HepG2 (cell line): Measurements from ENCODE around the gene HAPLN3. TPM values are rescaled to one million over a fixed set of nuclear protein-coding genes. Genes with fewer than 3 reads are reported as not detected.

Source experiments
- ATAC-seq: fragments of 200-7000 bp; cut with Tn5 transposase; 3 replicates; pipeline ENCODE4 v1.9.1; 2020; ENCODE audit warnings: mild to moderate bottlenecking, moderate library complexity
- BruUV-seq: library from RNA; stranded (reverse); fragments of 400-500 nt; replicated peaks from 2 replicates; lab custom pipeline; 2021; lab: Mats Ljungman, UMichigan
- CTCF ChIA-PET: fragments of 300-600 bp; formaldehyde crosslinking; extraction: SDS; loops from one replicate; lab custom pipeline; 2021; ENCODE audit warnings: low total read pairs, inconsistent platforms, low intra/inter-chr PET ratio; lab: Yijun Ruan, JAX
- POLR2A ChIA-PET: fragments of 350-600 bp; sonication (Branson Sonifier 250); formaldehyde crosslinking; loops from one replicate; lab custom pipeline; 2020; ENCODE audit warnings: antibody characterized with exemption, inconsistent platforms; lab: Yijun Ruan, JAX
- DNase-seq: peaks from one replicate; pipeline ENCODE4 v3.0.0-alpha.2; 2015; ENCODE audit warnings: low spot score
- FAIRE-seq: peaks from 3 replicates; lab custom pipeline; 2011; peaks lifted over from hg19 to GRCh38; lab: Jason Lieb, UNC
- H2AFZ ChIP-seq: one replicate; pipeline ENCODE4 v1.6.1; 2011; ENCODE audit warnings: low read length, inconsistent platforms
- H3K27ac ChIP-seq: fragments of 300-600 bp; 3 replicates; pipeline ENCODE4 v1.8.0; 2011; ENCODE audit warnings: mixed run types, mild to moderate bottlenecking, mixed read lengths, low read length, inconsistent platforms; ENCODE audit not compliant: insufficient read depth; ENCODE audit errors: extremely low read length
- H3K27me3 ChIP-seq, 2 experiments: fragments of 200-600 bp in 1 of 2; 2 replicates in 1 of 2; 3 replicates in 1 of 2; pipeline versions ENCODE4 v1.6.0 to v1.8.0; 2011; ENCODE audit warnings: low read length in 2 of 2, mild to moderate bottlenecking in 2 of 2, moderate library complexity in 2 of 2, inconsistent platforms in 1 of 2; ENCODE audit not compliant: insufficient read depth in 2 of 2, control insufficient read depth in 1 of 2
- H3K36me3 ChIP-seq, 2 experiments: fragments of 200-600 bp in 1 of 2; replicated peaks in 1 of 2; 2 replicates in 1 of 2; 3 replicates in 1 of 2; pipeline versions ENCODE4 v1.5.1 to v1.8.0; 2011; ENCODE audit warnings: low read length in 2 of 2, inconsistent platforms in 1 of 2; ENCODE audit not compliant: insufficient read depth in 2 of 2, control insufficient read depth in 1 of 2
- H3K4me1 ChIP-seq: 2 replicates; pipeline ENCODE4 v1.5.1; 2012; ENCODE audit warnings: low read length, inconsistent platforms; ENCODE audit not compliant: insufficient read depth
- H3K4me2 ChIP-seq: 2 replicates; pipeline ENCODE4 v1.6.0; 2011; ENCODE audit warnings: low read depth, low read length, inconsistent platforms
- H3K4me3 ChIP-seq, 3 experiments: fragments of 200-600 bp in 1 of 3; sonication (generic), shearing (Covaris generic) in 1 of 3; replicated peaks in 1 of 3; 2 replicates each; pipeline ENCODE4 v1.5.1; 2011 to 2016; ENCODE audit warnings: low read length in 3 of 3, inconsistent platforms in 2 of 3, low read depth in 2 of 3, mild to moderate bottlenecking in 2 of 3, control low read depth in 1 of 3, mixed read lengths in 1 of 3; ENCODE audit not compliant: insufficient read depth in 1 of 3
- H3K79me2 ChIP-seq: one replicate; pipeline ENCODE4 v1.6.1; 2011; ENCODE audit warnings: low read length, inconsistent platforms; ENCODE audit not compliant: insufficient read depth
- H3K9ac ChIP-seq: 2 replicates; pipeline ENCODE4 v1.6.0; 2011; ENCODE audit warnings: mild to moderate bottlenecking, low read depth, low read length, inconsistent platforms; ENCODE audit not compliant: insufficient read depth
- H3K9me3 ChIP-seq: 2 replicates; pipeline ENCODE4 v1.5.1; 2012; ENCODE audit warnings: mild to moderate bottlenecking, low read length
- H4K20me1 ChIP-seq: 2 replicates; pipeline ENCODE4 v1.6.0; 2011; ENCODE audit warnings: inconsistent platforms, mild to moderate bottlenecking, low read length, moderate library complexity; ENCODE audit not compliant: insufficient read depth
- HNRNPK ChIP-seq: fragments of 200-400 bp; formaldehyde crosslinking; IDR thresholded peaks from 2 replicates; pipeline ENCODE4 v1.6.1; 2018; ENCODE audit warnings: low read length, low read depth, moderate library complexity, mild to moderate bottlenecking; ENCODE audit not compliant: poor library complexity, severe bottlenecking
- POGZ ChIP-seq: sonication (generic); formaldehyde crosslinking; IDR thresholded peaks from 2 replicates; pipeline ENCODE4 v1.4.0; 2020; ENCODE audit warnings: mild to moderate bottlenecking, missing genetic modification reagents
- RXRA ChIP-seq: sonication (generic); formaldehyde crosslinking; IDR thresholded peaks from 2 replicates; pipeline ENCODE4 v1.5.1; 2020; ENCODE audit warnings: missing genetic modification reagents
- SP1 ChIP-seq, 2 experiments: fragments of 450-650 bp in 1 of 2; sonication (generic) in 1 of 2; formaldehyde crosslinking in 1 of 2; IDR thresholded peaks; 2 replicates each; pipeline versions ENCODE4 v1.4.0 to v1.6.1; 2016 to 2020; ENCODE audit warnings: missing genetic modification reagents in 1 of 2
- SP5 ChIP-seq: IDR thresholded peaks from 2 replicates; pipeline ENCODE4 v1.6.1; 2016; ENCODE audit warnings: low read depth, borderline replicate concordance
- ZNF224 ChIP-seq: sonication (generic); formaldehyde crosslinking; IDR thresholded peaks from 2 replicates; pipeline ENCODE4 v1.5.0; 2020; ENCODE audit warnings: mild to moderate bottlenecking, missing genetic modification reagents
- ZNF547 ChIP-seq: sonication (generic); formaldehyde crosslinking; IDR thresholded peaks from 2 replicates; pipeline ENCODE4 v1.5.1; 2020; ENCODE audit warnings: mild to moderate bottlenecking, missing genetic modification reagents
- WGBS: methylation state at CpG from one replicate; pipeline ENCODE4 v1.1.6; 2017; ENCODE audit warnings: low lambda C conversion rate; 5-methylcytosine and 5-hydroxymethylcytosine counted together
- in situ Hi-C: cut with HindIII; loops from 2 replicates; pipeline ENCODE4 v1.10.0; 2017; ENCODE audit warnings: low pct_unique_long_range_greater_than_20kb; ENCODE audit not compliant: extremely low pct_ligation_motif_present
- intact Hi-C: fragments of 100-400 bp; cut with micrococcal nuclease; formaldehyde crosslinking; loops from one replicate; pipeline ENCODE4 v1.10.0; 2022; ENCODE audit not compliant: unreplicated experiment
- polyA plus RNA-seq, 8 experiments: library from polyadenylated mRNA; depleted of rRNA in 3 of 8; stranded (reverse) in 7 of 8; unstranded in 1 of 8; fragments of >200 nt; fragmentation: Illumina TruSeq in 4 of 8; extraction: Trizol in 4 of 8; gene quantifications; 2 replicates each; pipeline versions ENCODE4 v1.2.1 to v1.2.3, GENCODE V29; 2011 to 2016; ENCODE audit warnings: low read depth in 4 of 8, missing spikeins in 1 of 8, mixed read lengths in 1 of 8; ENCODE audit not compliant: insufficient read depth in 1 of 8
- total RNA-seq, 5 experiments: library from RNA; depleted of rRNA; stranded (reverse); fragments of >200 nt; fragmentation: Illumina TruSeq; extraction: Trizol; gene quantifications; 2 replicates each; pipeline ENCODE4 v1.2.3, GENCODE V29; 2016; ENCODE audit warnings: low read depth in 1 of 5

The HAPLN3 gene
- total and polyA plus RNA-seq, 2 of the 13 experiments (the other 11 are each of a cell fraction or from before 2014, with no cell fraction given), result 0.09 TPM; not detected in 1

GRCh38 chr15:88832820-88833730 is 62.3 kb downstream of the HAPLN3 start:
- POLR2A ChIA-PET, result no interaction called here
- Histone ChIP-seq H3K9me3 (no peaks in the 10 kb centered on the region), H3K79me2 (no peaks in the 10 kb centered on the region), H3K36me3 (no peaks in the 10 kb centered on the region), H2AFZ (no peak overlapping the region)
- in situ Hi-C loops, result loop anchor here (10.0 kb wide), 1 partner anchor 358 kb away; no protein-coding TSS in a partner anchor
- ATAC-seq, result no peak
- no peak for TF ChIP-seq POGZ
- TF ChIP-seq ZNF224 (CRISPR knock-in tag), result no peak
- TF ChIP-seq ZNF547 (CRISPR knock-in tag), result no peak
- peak; percentile 39 for TF ChIP-seq HNRNPK
- TF ChIP-seq RXRA (CRISPR knock-in tag), result no peak
- no peak for TF ChIP-seq SP5 (CRISPR knock-in tag)
- TF ChIP-seq SP1 (IDR thresholded peaks at IDR 0.05), result no peak
- TF ChIP-seq SP1 (CRISPR knock-in tag; IDR thresholded peaks at IDR 0.05), result no peak
- TF ChIP-seq, all 625 proteins: peak for 1
- no peak overlapping the region for H3K27ac ChIP-seq
- DNase-seq (no peak), FAIRE-seq (no peak)
- no TSS peak for BruUV-seq
- intact Hi-C loops, result loop anchor here (10.0 kb wide), 1 partner anchor 208 kb away; the partner anchor contains the start of gene AEN
- 28% methylated on average over 11 of the region's 12 CpGs for WGBS
- no peak overlapping the region for H3K4me2 ChIP-seq
- H3K4me1 ChIP-seq, result no peaks in the 10 kb centered on the region
- peaks cover 3 to 12% of the 10 kb centered on the region in 2 experiments; a peak in 3 of 5 replicates for H3K27me3 ChIP-seq
- CTCF ChIA-PET, result no interaction called here
- H4K20me1 ChIP-seq, result no peaks in the 10 kb centered on the region
- H3K9ac ChIP-seq, result no peak overlapping the region
- H3K4me3 ChIP-seq, result no peak overlapping the region
